ENCODE data around the gene RBM45.

DNA sequence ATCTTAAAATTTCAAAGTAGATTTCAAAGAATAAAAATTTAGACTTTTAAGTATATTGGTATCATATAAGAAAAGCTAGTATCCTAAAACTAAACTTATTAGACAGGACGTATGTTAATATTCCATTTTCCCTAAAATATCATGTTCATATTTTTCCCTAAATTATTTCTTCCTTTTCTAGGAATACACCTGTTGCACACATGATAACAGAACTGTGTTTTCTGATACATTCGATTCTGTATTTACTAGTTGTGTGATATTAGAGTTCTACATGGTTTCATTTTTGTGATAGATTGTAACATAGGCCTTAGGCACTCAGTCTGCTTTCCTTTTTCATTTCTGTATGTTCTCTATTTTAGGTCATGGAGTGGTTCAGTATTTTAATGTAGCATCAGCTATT is 10.9 kb downstream of the RBM45 start:
- TF ChIP-seq, protein P1, sequence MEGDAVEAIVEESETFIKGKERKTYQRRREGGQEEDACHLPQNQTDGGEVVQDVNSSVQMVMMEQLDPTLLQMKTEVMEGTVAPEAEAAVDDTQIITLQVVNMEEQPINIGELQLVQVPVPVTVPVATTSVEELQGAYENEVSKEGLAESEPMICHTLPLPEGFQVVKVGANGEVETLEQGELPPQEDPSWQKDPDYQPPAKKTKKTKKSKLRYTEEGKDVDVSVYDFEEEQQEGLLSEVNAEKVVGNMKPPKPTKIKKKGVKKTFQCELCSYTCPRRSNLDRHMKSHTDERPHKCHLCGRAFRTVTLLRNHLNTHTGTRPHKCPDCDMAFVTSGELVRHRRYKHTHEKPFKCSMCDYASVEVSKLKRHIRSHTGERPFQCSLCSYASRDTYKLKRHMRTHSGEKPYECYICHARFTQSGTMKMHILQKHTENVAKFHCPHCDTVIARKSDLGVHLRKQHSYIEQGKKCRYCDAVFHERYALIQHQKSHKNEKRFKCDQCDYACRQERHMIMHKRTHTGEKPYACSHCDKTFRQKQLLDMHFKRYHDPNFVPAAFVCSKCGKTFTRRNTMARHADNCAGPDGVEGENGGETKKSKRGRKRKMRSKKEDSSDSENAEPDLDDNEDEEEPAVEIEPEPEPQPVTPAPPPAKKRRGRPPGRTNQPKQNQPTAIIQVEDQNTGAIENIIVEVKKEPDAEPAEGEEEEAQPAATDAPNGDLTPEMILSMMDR (IDR thresholded peaks at IDR 0.05): no peak
- no peak for TF ChIP-seq POLR2A (IDR thresholded peaks at IDR 0.05)

All from heart left ventricle (tissue), 13 donors.